Smooth muscle cell (in vitro differentiated cells): ENCODE measurements around the gene SWAP70. TPM values are rescaled to one million over a fixed set of nuclear protein-coding genes. Genes with fewer than 3 reads are reported as not detected.

Experiments
- DNase-seq: peaks from one replicate; lab custom pipeline; 2025; ENCODE audit not compliant: unreplicated experiment; lab: John Stamatoyannopoulos, UW
- H2AFZ ChIP-seq: fragments of 200-600 bp; sonication (generic); 2 replicates; pipeline ENCODE4 v1.6.0; 2016; ENCODE audit warnings: antibody characterized with exemption, low read depth, mild to moderate bottlenecking
- H3F3A ChIP-seq: fragments of 200-600 bp; sonication (generic); 2 replicates; pipeline ENCODE4 v1.6.0; 2017; ENCODE audit warnings: antibody characterized with exemption, low read depth
- H3K27ac ChIP-seq: fragments of 200-600 bp; sonication (generic); 2 replicates; pipeline ENCODE4 v1.5.1; 2016; ENCODE audit warnings: low read depth, mild to moderate bottlenecking
- H3K27me3 ChIP-seq: fragments of 200-600 bp; sonication (generic); 2 replicates; pipeline ENCODE4 v1.6.1; 2016; ENCODE audit warnings: low read depth, mild to moderate bottlenecking
- H3K36me3 ChIP-seq: fragments of 200-600 bp; sonication (generic); 2 replicates; pipeline ENCODE4 v1.5.1; 2016; ENCODE audit warnings: low read depth
- H3K4me1 ChIP-seq: fragments of 200-600 bp; sonication (generic); 2 replicates; pipeline ENCODE4 v1.5.1; 2016; ENCODE audit warnings: low read depth
- H3K4me2 ChIP-seq: fragments of 200-600 bp; sonication (generic); 2 replicates; pipeline ENCODE4 v1.6.0; 2016; ENCODE audit warnings: mild to moderate bottlenecking
- H3K4me3 ChIP-seq: fragments of 200-600 bp; sonication (generic); 2 replicates; pipeline ENCODE4 v1.5.1; 2016; ENCODE audit warnings: mild to moderate bottlenecking
- H3K79me2 ChIP-seq: fragments of 200-600 bp; sonication (generic); 2 replicates; pipeline ENCODE4 v1.6.0; 2016; ENCODE audit warnings: low read depth, mild to moderate bottlenecking
- H3K9ac ChIP-seq: fragments of 200-600 bp; sonication (generic); 2 replicates; pipeline ENCODE4 v1.6.0; 2016; ENCODE audit warnings: low read depth
- H3K9me3 ChIP-seq: fragments of 200-600 bp; sonication (generic); replicated peaks from 2 replicates; pipeline ENCODE4 v1.5.1; 2016; ENCODE audit warnings: low read depth
- H4K20me1 ChIP-seq: fragments of 200-600 bp; sonication (generic); 2 replicates; pipeline ENCODE4 v1.6.0; 2016; ENCODE audit warnings: low read depth
- WGBS: methylation state at CpG from one replicate; pipeline ENCODE4 v1.1.7; 2016; ENCODE audit warnings: low lambda C conversion rate; 5-methylcytosine and 5-hydroxymethylcytosine counted together
- polyA plus RNA-seq: library from polyadenylated mRNA; unstranded; fragments of >200 nt; fragmentation: Nextera tagmentation; extraction: Ambion mirVana; gene quantifications from 2 replicates; pipeline ENCODE4 v1.2.1, GENCODE V29; 2016
- total RNA-seq: library from RNA; depleted of rRNA; stranded (reverse); fragments of >200 nt; gene quantifications from 2 replicates; pipeline ENCODE4 v1.2.3, GENCODE V29; 2014
- TF ChIP-seq, protein P1 (sequence below): fragments of 200-600 bp; sonication (generic); IDR thresholded peaks from 2 replicates; pipeline ENCODE4 v1.5.1; 2017; ENCODE audit warnings: borderline replicate concordance, mild to moderate bottlenecking, antibody characterized with exemption; ENCODE audit not compliant: insufficient read depth, poor library complexity, severe bottlenecking

The SWAP70 gene
- total and polyA plus RNA-seq, 2 experiments from 2014 or later: 15.4 to 17.8 TPM

DNA sequence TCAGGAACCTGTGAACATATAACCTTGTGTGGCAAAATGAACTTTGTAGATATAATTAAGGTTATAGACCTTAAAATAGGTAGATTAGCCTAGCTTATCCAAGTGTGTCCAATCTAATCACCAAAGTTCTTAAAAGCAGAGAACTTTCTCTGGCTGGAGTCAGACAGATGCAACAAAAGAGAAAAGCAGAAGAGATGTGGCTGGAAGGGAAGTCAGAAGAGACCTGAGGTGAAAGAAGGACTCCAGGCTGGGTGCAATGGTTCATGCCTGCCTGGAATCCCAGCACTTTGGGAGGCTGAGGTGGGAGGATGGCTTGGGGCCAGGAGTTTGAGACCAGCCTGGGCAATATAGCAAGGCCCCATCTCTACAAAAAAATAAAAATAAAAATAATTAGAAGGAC is 39.4 kb upstream of the SWAP70 start:
- Histone ChIP-seq H3K36me3 (no peaks in the 10 kb centered on the region), H2AFZ (no peak overlapping the region), H3K27me3 (no peaks in the 10 kb centered on the region), H3K9me3 (no peaks in the 10 kb centered on the region), H3F3A (no peaks in the 10 kb centered on the region), H3K4me3 (no peak overlapping the region), H3K4me1 (peaks cover 26% of the 10 kb centered on the region), H3K4me2 (no peak overlapping the region), H3K27ac (no peak overlapping the region), H3K9ac (no peak overlapping the region), H3K79me2 (no peaks in the 10 kb centered on the region), H4K20me1 (no peaks in the 10 kb centered on the region)
- TF ChIP-seq, protein P1, sequence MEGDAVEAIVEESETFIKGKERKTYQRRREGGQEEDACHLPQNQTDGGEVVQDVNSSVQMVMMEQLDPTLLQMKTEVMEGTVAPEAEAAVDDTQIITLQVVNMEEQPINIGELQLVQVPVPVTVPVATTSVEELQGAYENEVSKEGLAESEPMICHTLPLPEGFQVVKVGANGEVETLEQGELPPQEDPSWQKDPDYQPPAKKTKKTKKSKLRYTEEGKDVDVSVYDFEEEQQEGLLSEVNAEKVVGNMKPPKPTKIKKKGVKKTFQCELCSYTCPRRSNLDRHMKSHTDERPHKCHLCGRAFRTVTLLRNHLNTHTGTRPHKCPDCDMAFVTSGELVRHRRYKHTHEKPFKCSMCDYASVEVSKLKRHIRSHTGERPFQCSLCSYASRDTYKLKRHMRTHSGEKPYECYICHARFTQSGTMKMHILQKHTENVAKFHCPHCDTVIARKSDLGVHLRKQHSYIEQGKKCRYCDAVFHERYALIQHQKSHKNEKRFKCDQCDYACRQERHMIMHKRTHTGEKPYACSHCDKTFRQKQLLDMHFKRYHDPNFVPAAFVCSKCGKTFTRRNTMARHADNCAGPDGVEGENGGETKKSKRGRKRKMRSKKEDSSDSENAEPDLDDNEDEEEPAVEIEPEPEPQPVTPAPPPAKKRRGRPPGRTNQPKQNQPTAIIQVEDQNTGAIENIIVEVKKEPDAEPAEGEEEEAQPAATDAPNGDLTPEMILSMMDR: no peak
- no peak for DNase-seq

GRCh38 chr11:9625162-9625561 is 38.7 kb upstream of the SWAP70 start:
- Histone ChIP-seq H3K27ac (no peak overlapping the region), H3K4me2 (no peak overlapping the region), H3F3A (no peaks in the 10 kb centered on the region), H3K4me3 (no peak overlapping the region), H3K9me3 (no peaks in the 10 kb centered on the region), H3K27me3 (no peaks in the 10 kb centered on the region), H3K4me1 (peaks cover 26% of the 10 kb centered on the region), H3K9ac (no peak overlapping the region), H4K20me1 (no peaks in the 10 kb centered on the region), H2AFZ (no peak overlapping the region), H3K79me2 (no peaks in the 10 kb centered on the region), H3K36me3 (no peaks in the 10 kb centered on the region)
- WGBS: 83% methylated on average over 6 of the region's 6 CpGs
- TF ChIP-seq, protein P1: no peak
- no peak for DNase-seq

- H3K79me2 ChIP-seq: no peaks in the 10 kb centered on the region
- H3K4me2 ChIP-seq: no peak overlapping the region
- peaks cover 26% of the 10 kb centered on the region for H3K4me1 ChIP-seq
- H3K27ac ChIP-seq: no peak overlapping the region
- no peaks in the 10 kb centered on the region for H3K36me3 ChIP-seq
- no peak overlapping the region for H2AFZ ChIP-seq
- no peak overlapping the region for H3K9ac ChIP-seq
- TF ChIP-seq, protein P1: no peak
- DNase-seq: no peak
- H4K20me1 ChIP-seq: no peaks in the 10 kb centered on the region
- H3K27me3 ChIP-seq: no peaks in the 10 kb centered on the region
- no peaks in the 10 kb centered on the region for H3F3A ChIP-seq
- H3K9me3 ChIP-seq: no peaks in the 10 kb centered on the region
- no peak overlapping the region for H3K4me3 ChIP-seq
- 75% methylated on average over 3 of the region's 3 CpGs for WGBS
These were observed 38.1 kb upstream of the SWAP70 start for GRCh38 chr11:9625728-9626127.

- no peaks in the 10 kb centered on the region for H3K36me3 ChIP-seq
- H3F3A ChIP-seq: no peaks in the 10 kb centered on the region
- no peaks in the 10 kb centered on the region for H3K27me3 ChIP-seq
- H3K4me3 ChIP-seq: no peak overlapping the region
- no peak overlapping the region for H3K27ac ChIP-seq
- TF ChIP-seq, protein P1: no peak
- no peak overlapping the region for H3K4me2 ChIP-seq
- H3K9ac ChIP-seq: no peak overlapping the region
- peaks cover 26% of the 10 kb centered on the region for H3K4me1 ChIP-seq
- H4K20me1 ChIP-seq: no peaks in the 10 kb centered on the region
- H3K79me2 ChIP-seq: no peaks in the 10 kb centered on the region
- no peak for DNase-seq
- peak overlapping the region; percentile 49 for H2AFZ ChIP-seq
- WGBS: 55% methylated on average over 12 of the region's 12 CpGs
- H3K9me3 ChIP-seq: no peaks in the 10 kb centered on the region
These were observed 37.1 kb upstream of the SWAP70 start for GRCh38 chr11:9626496-9627394.
